Upper lobe of right lung (tissue), 1 donor: Measurements from ENCODE around the gene RPRD1B. TPM values are rescaled to one million over a fixed set of nuclear protein-coding genes. Genes with fewer than 3 reads are reported as not detected.
"Not testable (repeated sequence)": the region's sequence is repeated elsewhere in the genome, so short reads cannot be mapped to it uniquely, and the experiment has no call there.

Experiments used
- ATAC-seq: fragments of 200-7000 bp; cut with Tn5 transposase; one replicate; pipeline ENCODE4 v1.9.1; 2020; ENCODE audit warnings: mild to moderate bottlenecking, moderate library complexity
- DNase-seq: peaks from one replicate; pipeline ENCODE4 v3.0.0-alpha.2; 2020
- H3K27ac ChIP-seq: fragments of 200-600 bp; one replicate; pipeline ENCODE4 v1.8.0; 2022
- H3K27me3 ChIP-seq: fragments of 200-600 bp; one replicate; pipeline ENCODE4 v1.8.0; 2022; ENCODE audit warnings: mild to moderate bottlenecking
- H3K36me3 ChIP-seq: fragments of 200-600 bp; one replicate; pipeline ENCODE4 v1.8.0; 2022
- H3K4me1 ChIP-seq: fragments of 200-600 bp; one replicate; pipeline ENCODE4 v1.8.0; 2022
- H3K4me3 ChIP-seq: fragments of 200-600 bp; one replicate; pipeline ENCODE4 v1.8.0; 2022; ENCODE audit warnings: mild to moderate bottlenecking
- H3K9me3 ChIP-seq: fragments of 200-600 bp; one replicate; pipeline ENCODE4 v1.8.0; 2022
- intact Hi-C: fragments of 100-400 bp; cut with DNase I; formaldehyde crosslinking; loops from one replicate; pipeline ENCODE4 v1.11.0; 2022
- total RNA-seq: library from RNA; stranded (reverse); fragmentation: NEBNext Ultra II Directional; extraction: Animal tissue kit (Norgen Biotek cat#: 25700); gene quantifications from one replicate; pipeline ENCODE4 v1.2.1, GENCODE V29; 2021
- TF ChIP-seq, protein P1 (sequence below): fragments of 200-600 bp; IDR thresholded peaks from one replicate; pipeline ENCODE4 v1.8.0; 2022; ENCODE audit warnings: antibody characterized with exemption
- donor health status: DM: no; HTN: yes; CAD: no; lungs with severe emphysema.

RPRD1B gene
- total RNA-seq, 1 donor from 2014 or later, result 33.1 TPM

DNA sequence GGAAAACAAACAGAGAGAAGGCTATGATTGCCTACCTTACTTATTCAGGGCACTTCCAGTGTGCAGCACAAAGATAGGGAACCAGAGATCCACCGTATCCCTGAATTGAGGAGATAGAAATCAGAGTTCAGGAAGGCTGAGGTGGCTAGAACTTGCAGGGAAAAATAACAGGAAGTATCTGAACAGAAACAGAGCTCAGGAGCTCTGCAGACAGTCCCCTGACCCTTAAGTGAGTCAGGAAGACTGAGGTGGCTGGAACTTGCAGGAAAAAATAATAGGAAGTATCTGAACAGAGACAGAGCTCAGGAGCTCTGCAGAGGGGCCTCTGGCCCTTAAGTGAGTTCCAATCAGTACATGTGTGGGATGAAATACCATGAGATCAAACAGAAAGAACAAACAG is 65.4 kb downstream of the RPRD1B start:
- DNase-seq (no peak), ATAC-seq (no peak)
- TF ChIP-seq, protein P1, sequence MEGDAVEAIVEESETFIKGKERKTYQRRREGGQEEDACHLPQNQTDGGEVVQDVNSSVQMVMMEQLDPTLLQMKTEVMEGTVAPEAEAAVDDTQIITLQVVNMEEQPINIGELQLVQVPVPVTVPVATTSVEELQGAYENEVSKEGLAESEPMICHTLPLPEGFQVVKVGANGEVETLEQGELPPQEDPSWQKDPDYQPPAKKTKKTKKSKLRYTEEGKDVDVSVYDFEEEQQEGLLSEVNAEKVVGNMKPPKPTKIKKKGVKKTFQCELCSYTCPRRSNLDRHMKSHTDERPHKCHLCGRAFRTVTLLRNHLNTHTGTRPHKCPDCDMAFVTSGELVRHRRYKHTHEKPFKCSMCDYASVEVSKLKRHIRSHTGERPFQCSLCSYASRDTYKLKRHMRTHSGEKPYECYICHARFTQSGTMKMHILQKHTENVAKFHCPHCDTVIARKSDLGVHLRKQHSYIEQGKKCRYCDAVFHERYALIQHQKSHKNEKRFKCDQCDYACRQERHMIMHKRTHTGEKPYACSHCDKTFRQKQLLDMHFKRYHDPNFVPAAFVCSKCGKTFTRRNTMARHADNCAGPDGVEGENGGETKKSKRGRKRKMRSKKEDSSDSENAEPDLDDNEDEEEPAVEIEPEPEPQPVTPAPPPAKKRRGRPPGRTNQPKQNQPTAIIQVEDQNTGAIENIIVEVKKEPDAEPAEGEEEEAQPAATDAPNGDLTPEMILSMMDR, result no peak
- intact Hi-C loops, result no loop called here
- Histone ChIP-seq H3K9me3 (no peaks in the 10 kb centered on the region), H3K4me1 (peaks cover 15% of the 10 kb centered on the region), H3K27ac (no peak overlapping the region), H3K27me3 (no peaks in the 10 kb centered on the region), H3K4me3 (no peak overlapping the region), H3K36me3 (no peaks in the 10 kb centered on the region)

DNA sequence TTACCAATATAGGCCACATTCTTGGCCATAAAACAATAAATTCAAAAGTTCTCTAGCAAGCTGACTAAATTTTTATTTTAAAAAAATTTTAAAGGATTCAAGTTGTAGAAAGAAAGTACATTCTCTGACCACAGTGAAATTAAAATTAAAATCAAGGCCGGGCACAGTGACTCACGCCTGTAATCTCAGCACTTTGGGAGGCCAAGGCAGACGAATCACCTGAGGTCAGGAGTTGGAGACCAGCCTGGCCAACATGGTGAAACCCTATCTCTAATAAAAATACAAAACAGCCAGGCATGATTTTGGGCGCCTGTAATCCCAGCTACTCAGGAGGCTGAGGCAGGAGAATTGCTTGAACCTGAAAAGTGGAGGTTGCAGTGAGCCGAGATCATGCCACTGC is 68.7 kb downstream of the RPRD1B start:
- H3K36me3 ChIP-seq, ATAC-seq, H3K27ac ChIP-seq, DNase-seq, H3K27me3 ChIP-seq, intact Hi-C loops, H3K9me3 ChIP-seq, H3K4me1 ChIP-seq, H3K4me3 ChIP-seq: not testable (repeated sequence)

DNA sequence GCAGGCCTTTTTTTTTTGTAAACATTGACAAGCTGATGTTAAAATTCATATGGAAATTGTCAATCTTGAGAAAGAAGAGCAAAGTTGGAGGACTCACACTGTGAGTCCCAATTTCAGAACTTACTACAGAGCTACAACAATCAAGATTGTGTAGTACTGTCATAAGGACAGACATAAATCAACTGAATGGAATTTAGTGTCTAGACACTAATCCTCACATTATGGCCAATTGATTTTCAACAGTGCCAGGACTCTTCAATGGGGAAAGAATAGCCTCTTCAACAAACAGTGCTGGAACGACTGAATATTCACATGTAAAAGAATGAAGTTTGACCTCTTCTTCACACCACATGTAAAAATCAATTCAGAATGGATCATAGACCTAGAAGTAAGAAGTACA is 70.7 kb downstream of the RPRD1B start:
- DNase-seq (no peak), ATAC-seq (no peak)
- no peaks in the 10 kb centered on the region for H3K36me3 ChIP-seq
- TF ChIP-seq, protein P1, result no peak
- intact Hi-C loops, result no loop called here
- H3K9me3 ChIP-seq, result no peaks in the 10 kb centered on the region
- H3K27ac ChIP-seq, result no peak overlapping the region
- H3K27me3 ChIP-seq, result no peaks in the 10 kb centered on the region
- no peak overlapping the region for H3K4me3 ChIP-seq
- peaks cover 8% of the 10 kb centered on the region for H3K4me1 ChIP-seq

DNA sequence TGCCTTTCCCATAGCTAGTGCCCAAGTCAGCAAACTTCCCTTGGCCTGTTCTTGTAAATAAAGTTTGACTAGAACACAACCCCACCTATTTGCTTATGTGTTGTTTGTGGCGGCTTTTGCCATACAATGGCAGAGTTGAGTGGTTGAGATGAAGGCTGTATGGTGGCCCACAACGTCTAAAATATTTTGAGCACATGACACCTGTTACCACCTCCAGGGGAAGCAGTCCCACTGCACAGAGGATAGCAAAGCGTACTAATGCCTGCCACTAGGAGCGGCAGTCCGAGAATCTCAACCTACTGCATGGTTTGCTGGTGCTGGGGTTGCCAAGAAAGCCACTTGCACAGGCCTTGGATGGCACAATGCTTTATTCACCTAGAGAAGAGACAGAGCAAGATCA is 72.9 kb downstream of the RPRD1B start:
- no peaks in the 10 kb centered on the region for H3K9me3 ChIP-seq
- TF ChIP-seq, protein P1, result no peak
- H3K36me3 ChIP-seq, result no peaks in the 10 kb centered on the region
- H3K4me1 ChIP-seq, result peaks cover 26% of the 10 kb centered on the region
- no peak overlapping the region for H3K4me3 ChIP-seq
- no peak for DNase-seq
- no peaks in the 10 kb centered on the region for H3K27me3 ChIP-seq
- no peak for ATAC-seq
- H3K27ac ChIP-seq, result no peak overlapping the region
- intact Hi-C loops, result no loop called here

DNA sequence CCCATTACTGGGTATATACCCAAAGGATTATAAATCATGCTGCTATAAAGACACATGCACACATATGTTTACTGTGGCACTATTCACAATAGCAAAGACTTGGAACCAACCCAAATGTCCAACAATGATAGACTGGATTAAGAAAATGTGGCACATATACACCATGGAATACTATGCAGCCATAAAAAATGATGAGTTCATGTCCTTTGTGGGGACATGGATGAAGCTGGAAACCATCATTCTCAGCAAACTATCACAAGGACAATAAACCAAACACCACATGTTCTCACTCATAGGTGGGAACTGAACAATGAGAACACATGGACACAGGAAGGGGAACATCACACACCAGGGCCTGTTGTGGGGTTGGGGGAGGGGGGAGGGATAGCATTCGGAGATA is 73.8 kb downstream of the RPRD1B start:
- not testable (repeated sequence) for ATAC-seq, H3K4me3 ChIP-seq, H3K27ac ChIP-seq

DNA sequence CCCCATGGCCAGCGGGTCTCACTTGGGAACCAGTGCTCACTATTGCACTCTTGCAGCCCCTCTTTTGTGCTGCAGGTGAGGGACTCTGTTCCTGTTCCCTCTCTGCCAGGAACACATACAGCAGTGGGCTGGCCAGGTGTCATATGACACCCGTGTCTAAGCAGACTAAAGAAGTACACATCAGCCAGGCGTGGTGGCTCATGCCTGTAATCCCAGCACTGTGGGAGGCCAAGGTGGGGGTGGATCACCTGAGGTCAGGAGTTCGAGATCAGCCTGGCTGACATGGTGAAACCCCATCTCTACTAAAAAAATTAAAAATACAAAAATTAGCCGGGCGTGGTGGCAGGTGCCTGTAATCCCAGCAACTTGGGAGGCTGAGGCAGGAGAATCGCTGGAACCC is 74.4 kb downstream of the RPRD1B start:
- Histone ChIP-seq H3K27ac (peak overlapping the region; percentile 65), H3K4me1 (peaks cover 26% of the 10 kb centered on the region)
- H3K27me3 ChIP-seq, H3K4me3 ChIP-seq, H3K9me3 ChIP-seq, DNase-seq, ATAC-seq, intact Hi-C loops, H3K36me3 ChIP-seq: not testable (repeated sequence)

More for the DNA sequence above, 73.8 kb downstream of the RPRD1B start:
- intact Hi-C loops, H3K27me3 ChIP-seq, H3K9me3 ChIP-seq, DNase-seq, H3K36me3 ChIP-seq: not testable (repeated sequence)
- H3K4me1 ChIP-seq, result peaks cover 26% of the 10 kb centered on the region

DNA sequence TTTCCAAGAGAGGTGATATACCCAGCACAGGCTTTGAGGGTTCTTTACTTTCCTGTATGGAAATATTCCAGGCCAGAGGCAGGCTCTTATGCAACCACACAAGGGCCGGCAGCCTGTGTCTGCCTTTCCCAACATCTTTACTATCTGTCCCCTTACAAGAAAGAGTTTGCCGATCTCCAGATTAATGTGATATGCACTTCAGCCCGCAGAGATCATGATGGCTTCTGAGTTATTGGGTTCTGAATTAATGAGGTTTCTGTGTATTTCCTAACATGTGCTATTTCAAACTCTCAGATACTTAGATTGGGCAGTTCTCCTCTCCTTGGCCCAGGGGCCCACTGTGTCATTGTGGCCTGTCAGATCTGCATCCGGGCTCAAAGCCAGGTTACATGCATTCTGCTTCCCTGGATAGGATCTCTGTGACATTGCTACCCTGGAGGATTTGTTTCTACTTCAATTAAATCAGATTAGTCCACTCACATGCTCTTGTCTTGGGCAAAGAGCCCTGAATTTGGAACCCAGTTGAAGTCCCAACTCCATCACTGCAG is 75.0 kb downstream of the RPRD1B start:
- no peaks in the 10 kb centered on the region for H3K36me3 ChIP-seq
- H3K27ac ChIP-seq, result peak overlapping the region; percentile 65
- H3K9me3 ChIP-seq, result no peaks in the 10 kb centered on the region
- H3K4me1 ChIP-seq, result peaks cover 26% of the 10 kb centered on the region
- TF ChIP-seq, protein P1, result no peak
- H3K27me3 ChIP-seq, result no peaks in the 10 kb centered on the region
- intact Hi-C loops, result no loop called here
- ATAC-seq (peak; percentile 13), DNase-seq (no peak)
- no peak overlapping the region for H3K4me3 ChIP-seq
